DOHH2 (cell line): Measurements from ENCODE around the gene EXOC3L1.

Experiments
- H3F3A ChIP-seq: fragments of 200-600 bp; sonication (generic), shearing (Covaris generic); 2 replicates; pipeline ENCODE4 v1.6.0; 2016; ENCODE audit warnings: antibody characterized with exemption, mild to moderate bottlenecking; ENCODE audit not compliant: control insufficient read depth, insufficient read depth
- H3K27ac ChIP-seq: fragments of 200-600 bp; sonication (generic); 2 replicates; pipeline ENCODE4 v1.5.1; 2014; ENCODE audit warnings: low read depth, mild to moderate bottlenecking, low read length, moderate library complexity
- H3K27me3 ChIP-seq: fragments of 200-600 bp; sonication (generic); 2 replicates; pipeline ENCODE4 v1.6.1; 2014; ENCODE audit warnings: mild to moderate bottlenecking, low read length, mixed read lengths; ENCODE audit not compliant: control insufficient read depth
- H3K36me3 ChIP-seq: fragments of 200-600 bp; sonication (generic); 2 replicates; pipeline ENCODE4 v1.6.1; 2014; ENCODE audit warnings: mild to moderate bottlenecking, low read length, moderate library complexity, mixed read lengths; ENCODE audit not compliant: control insufficient read depth
- H3K4me1 ChIP-seq: fragments of 200-600 bp; sonication (generic); 2 replicates; pipeline ENCODE4 v1.6.1; 2014; ENCODE audit warnings: mild to moderate bottlenecking, low read length, mixed read lengths; ENCODE audit not compliant: control insufficient read depth
- H3K4me2 ChIP-seq: fragments of 200-600 bp; sonication (generic); 2 replicates; pipeline ENCODE4 v1.6.0; 2014; ENCODE audit warnings: mild to moderate bottlenecking, low read length, moderate library complexity
- H3K4me3 ChIP-seq: fragments of 200-600 bp; sonication (generic); 2 replicates; pipeline ENCODE4 v1.5.1; 2014; ENCODE audit warnings: mild to moderate bottlenecking, low read length, mixed read lengths
- H3K79me2 ChIP-seq: fragments of 200-600 bp; sonication (generic); 2 replicates; pipeline ENCODE4 v1.6.1; 2014; ENCODE audit warnings: mild to moderate bottlenecking, low read length, mixed read lengths; ENCODE audit not compliant: control insufficient read depth
- H3K9me2 ChIP-seq: fragments of 200-600 bp; sonication (generic); replicated peaks from 2 replicates; pipeline ENCODE4 v1.6.1; 2014; ENCODE audit warnings: mild to moderate bottlenecking, low read length, mixed read lengths; ENCODE audit not compliant: control insufficient read depth
- H3K9me3 ChIP-seq: fragments of 200-600 bp; sonication (generic); 2 replicates; pipeline ENCODE4 v1.6.1; 2014; ENCODE audit warnings: antibody characterized with exemption, low read length, mixed read lengths; ENCODE audit not compliant: control insufficient read depth, insufficient read depth
- H4K20me1 ChIP-seq: fragments of 200-600 bp; sonication (generic); 2 replicates; pipeline ENCODE4 v1.6.0; 2014; ENCODE audit warnings: low read depth, mild to moderate bottlenecking, antibody characterized with exemption, low read length, moderate library complexity; ENCODE audit not compliant: control insufficient read depth, insufficient read depth
- CTCF ChIP-seq: fragments of 200-600 bp; sonication (generic); IDR thresholded peaks from one replicate; pipeline ENCODE4 v1.5.1; 2014; ENCODE audit warnings: antibody characterized with exemption, mild to moderate bottlenecking, low read depth, low read length; ENCODE audit not compliant: poor library complexity, severe bottlenecking
- EZH2phosphoT487 ChIP-seq: fragments of 200-600 bp; sonication (generic); IDR thresholded peaks from 2 replicates; pipeline ENCODE4 v1.6.1; 2017; ENCODE audit warnings: borderline replicate concordance, mild to moderate bottlenecking, antibody characterized with exemption, low read length, moderate library complexity, mixed read lengths

EXOC3L1 gene

GRCh38 chr16:67200491-67200890, 10.6 kb upstream of the EXOC3L1 start:
- no peak overlapping the region for H3K27ac ChIP-seq
- H3K36me3 ChIP-seq: peaks cover 78% of the 10 kb centered on the region

GRCh38 chr16:67199808-67200198, 9.9 kb upstream of the EXOC3L1 start:
- TF ChIP-seq EZH2phosphoT487: no peak
- TF ChIP-seq CTCF: peak; percentile 9

More at GRCh38 chr16:67200491-67200890, 10.6 kb upstream of the EXOC3L1 start:
- Histone ChIP-seq H3K79me2 (peaks cover 4% of the 10 kb centered on the region; the same call in 1 of the 2 replicates), H3K4me1 (no peaks in the 10 kb centered on the region), H4K20me1 (peaks cover 3% of the 10 kb centered on the region; the same call in 1 of the 2 replicates), H3K9me3 (no peaks in the 10 kb centered on the region), H3K27me3 (no peaks in the 10 kb centered on the region), H3K4me2 (no peak overlapping the region), H3K4me3 (no peak overlapping the region), H3F3A (no peaks in the 10 kb centered on the region; the same call in 1 of the 2 replicates), H3K9me2 (no peaks in the 10 kb centered on the region)
- no peak for TF ChIP-seq EZH2phosphoT487
- TF ChIP-seq CTCF: no peak

GRCh38 chr16:67199011-67199807, 9.3 kb upstream of the EXOC3L1 start, which contains the start of gene ELMO3:
ELMO3 (plus strand) TSS chr16:67199131; CDS start chr16:67199327, 196 bp downstream.
- Histone ChIP-seq H3K27ac (no peak within 1 kb of the TSS), H3K9me2 (no peaks in the 10 kb centered on the region), H3F3A (no peaks in the 10 kb centered on the region; the same call in 1 of the 2 replicates), H3K27me3 (no peaks in the 10 kb centered on the region), H3K36me3 (peaks cover 89% of the 10 kb centered on the region), H3K4me3 (no peak within 1 kb of the TSS), H4K20me1 (peaks cover 3% of the 10 kb centered on the region; the same call in 1 of the 2 replicates), H3K9me3 (no peaks in the 10 kb centered on the region), H3K4me1 (no peaks in the 10 kb centered on the region), H3K79me2 (peaks cover 12% of the 10 kb centered on the region), H3K4me2 (no peak within 1 kb of the TSS)
- TF ChIP-seq CTCF (no peak), EZH2phosphoT487 (no peak)

More at GRCh38 chr16:67199808-67200198, 9.9 kb upstream of the EXOC3L1 start:
- no peaks in the 10 kb centered on the region for H3K9me2 ChIP-seq
- no peak overlapping the region for H3K4me2 ChIP-seq
- no peaks in the 10 kb centered on the region for H3K4me1 ChIP-seq
- H3K36me3 ChIP-seq: peaks cover 85% of the 10 kb centered on the region
- H3K79me2 ChIP-seq: peaks cover 6% of the 10 kb centered on the region
- no peak overlapping the region for H3K4me3 ChIP-seq
- no peaks in the 10 kb centered on the region for H3K27me3 ChIP-seq
- no peaks in the 10 kb centered on the region; the same call in 1 of the 2 replicates for H3F3A ChIP-seq
- H4K20me1 ChIP-seq: peaks cover 3% of the 10 kb centered on the region; the same call in 1 of the 2 replicates
- H3K27ac ChIP-seq: no peak overlapping the region
- no peaks in the 10 kb centered on the region for H3K9me3 ChIP-seq
